Head of caudate nucleus (tissue), 42 donors: ENCODE measurements around the gene ACBD4.

Experiments
- DNase-seq, 42 donors: peaks; one replicate each; pipeline versions ENCODE4 v3.0.0 to v3.0.0-alpha.2; 2020 to 2021; ENCODE audit warnings: mixed read lengths in 7 of 42
- intact Hi-C: fragments of 100-400 bp; cut with DNase I; formaldehyde crosslinking; loops from one replicate; pipeline ENCODE4 v1.15.0; 2022

The ACBD4 gene

DNA sequence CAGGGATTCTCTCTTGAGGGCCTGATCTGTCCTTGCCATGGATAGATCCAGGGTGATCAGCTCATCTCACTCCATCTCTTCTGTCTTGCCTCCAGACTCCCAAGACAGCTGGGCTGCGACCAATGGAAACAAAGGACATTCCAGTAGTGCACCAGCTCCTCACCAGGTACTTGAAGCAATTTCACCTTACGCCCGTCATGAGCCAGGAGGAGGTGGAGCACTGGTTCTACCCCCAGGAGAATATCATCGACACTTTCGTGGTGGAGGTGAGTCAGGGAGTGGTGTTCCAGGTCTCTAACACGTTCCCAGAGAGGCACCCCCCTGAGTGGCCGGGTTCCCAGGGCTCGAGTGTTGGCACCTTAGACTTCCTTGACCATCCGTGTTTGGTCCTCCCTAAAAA, 32.6 kb upstream of the ACBD4 start:
- intact Hi-C loops = no loop called here
- no peak for DNase-seq

DNA sequence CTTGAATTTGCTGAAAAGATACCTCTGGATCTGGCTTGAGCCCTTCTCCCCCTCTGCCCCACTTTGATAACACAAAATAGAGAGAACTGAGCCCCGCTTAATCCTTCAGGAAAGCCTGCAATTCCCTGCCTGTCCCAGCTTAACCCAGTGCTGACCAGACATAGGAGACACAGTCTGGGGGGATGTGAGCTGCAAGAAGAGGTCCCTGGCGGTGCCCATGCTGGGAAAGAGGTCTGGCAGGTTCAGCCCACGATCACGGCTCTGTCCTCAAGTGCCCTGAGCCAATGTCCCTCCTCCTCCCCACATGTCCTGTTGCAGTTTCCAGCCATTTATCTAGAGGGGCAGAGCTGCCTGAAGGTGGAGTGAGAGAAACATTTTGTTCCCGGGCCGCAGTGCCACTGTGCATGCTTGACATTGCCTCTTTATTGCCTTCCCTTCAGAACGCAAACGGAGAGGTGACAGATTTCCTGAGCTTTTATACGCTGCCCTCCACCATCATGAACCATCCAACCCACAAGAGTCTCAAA, 32.2 kb upstream of the ACBD4 start:
- DNase-seq = no peak
- intact Hi-C loops = no loop called here

DNA sequence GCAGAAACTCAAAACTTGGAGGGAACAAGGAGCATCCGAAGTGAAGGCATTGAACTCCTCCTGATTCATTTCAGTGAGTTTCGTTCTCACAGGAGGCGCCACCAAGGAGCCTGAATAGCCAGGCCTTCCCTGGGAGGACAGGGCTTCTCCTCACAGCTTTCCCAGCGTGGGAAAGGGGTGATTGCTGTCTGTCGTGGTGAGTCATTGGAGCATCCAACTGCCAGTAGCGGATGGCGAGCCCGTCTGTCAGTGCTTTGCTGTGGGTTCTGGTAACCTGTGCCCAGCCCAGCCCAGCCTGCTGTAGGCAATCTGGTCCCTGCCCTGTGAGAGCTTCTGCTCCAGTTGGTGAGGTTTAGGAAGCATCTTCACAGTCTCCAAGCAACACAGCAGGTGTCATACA, 31.5 kb upstream of the ACBD4 start:
- intact Hi-C loops = no loop called here
- DNase-seq = no peak

DNA sequence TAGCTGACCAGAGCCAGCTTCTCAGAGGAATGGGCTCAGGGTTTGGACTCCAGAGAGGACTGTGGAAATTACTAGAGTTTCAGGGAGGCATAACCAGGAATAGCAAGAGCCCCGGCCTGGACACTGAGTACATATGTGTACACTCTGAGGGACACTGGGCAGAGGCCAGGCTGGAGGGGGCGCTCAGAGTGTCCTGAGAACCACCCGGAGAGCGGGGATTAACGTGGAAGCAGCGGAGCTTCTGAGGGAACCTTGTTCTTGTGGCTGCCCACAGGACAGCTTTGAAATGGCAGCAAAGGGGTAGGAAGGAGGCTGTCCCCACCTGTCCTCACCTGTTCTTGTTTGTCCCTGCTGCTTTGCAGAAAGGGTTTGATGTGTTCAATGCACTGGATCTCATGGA, 31.0 kb upstream of the ACBD4 start:
- no peak for DNase-seq
- intact Hi-C loops = no loop called here

DNA sequence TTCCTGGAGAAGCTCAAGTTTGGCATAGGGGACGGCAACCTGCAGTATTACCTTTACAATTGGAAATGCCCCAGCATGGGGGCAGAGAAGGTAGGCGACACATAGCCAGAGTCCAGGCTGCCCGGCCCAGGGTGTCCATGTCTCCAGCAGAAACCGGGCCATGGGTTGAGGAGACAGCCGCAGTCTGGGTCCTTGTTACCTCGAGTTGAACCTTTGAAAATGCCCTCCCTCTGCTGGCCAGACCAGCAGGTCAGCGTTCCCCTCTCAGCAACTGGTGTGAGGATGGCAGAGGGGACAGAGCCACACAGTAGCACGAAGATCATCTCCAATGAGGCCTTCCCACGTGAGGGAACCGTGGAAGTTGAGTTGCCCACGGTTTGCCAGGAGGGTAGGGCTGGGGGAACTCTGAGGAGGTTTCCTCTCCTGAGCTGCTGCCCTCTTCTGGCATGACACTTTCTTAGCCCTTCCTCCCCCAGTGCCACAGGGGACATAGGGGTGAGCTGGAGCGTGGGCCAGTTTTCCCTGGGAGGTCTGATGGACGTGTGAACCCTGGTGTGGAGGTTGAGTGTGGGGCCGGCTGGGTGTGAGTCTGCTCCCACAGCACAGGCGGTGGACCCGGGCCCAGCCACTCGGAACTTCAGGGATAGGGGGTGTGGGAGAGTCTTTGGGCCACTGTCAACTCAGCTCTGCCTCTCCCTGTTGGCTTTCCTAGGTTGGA, 30.4 kb upstream of the ACBD4 start:
- DNase-seq = no peak
- intact Hi-C loops = no loop called here

DNA sequence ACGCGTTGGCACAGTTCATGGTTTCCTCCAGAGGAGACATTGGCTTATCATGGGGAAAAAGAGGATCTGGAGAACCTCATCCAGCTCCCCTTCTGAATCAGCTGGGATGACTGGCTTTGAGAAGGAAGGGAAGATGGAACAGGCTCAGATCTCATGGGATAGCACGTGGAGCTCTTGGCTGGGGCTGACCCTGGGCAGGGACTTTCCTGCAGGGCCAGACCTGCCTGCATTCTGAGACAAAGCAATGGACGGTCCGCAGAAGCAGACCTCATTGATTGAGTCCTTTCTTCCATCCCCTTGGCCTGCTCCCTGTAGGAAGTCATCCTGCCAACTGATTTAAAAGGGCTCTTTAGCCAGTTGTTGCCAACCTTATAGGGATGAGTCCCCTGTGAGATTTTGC, 29.4 kb upstream of the ACBD4 start:
- DNase-seq = no peak
- intact Hi-C loops = no loop called here

DNA sequence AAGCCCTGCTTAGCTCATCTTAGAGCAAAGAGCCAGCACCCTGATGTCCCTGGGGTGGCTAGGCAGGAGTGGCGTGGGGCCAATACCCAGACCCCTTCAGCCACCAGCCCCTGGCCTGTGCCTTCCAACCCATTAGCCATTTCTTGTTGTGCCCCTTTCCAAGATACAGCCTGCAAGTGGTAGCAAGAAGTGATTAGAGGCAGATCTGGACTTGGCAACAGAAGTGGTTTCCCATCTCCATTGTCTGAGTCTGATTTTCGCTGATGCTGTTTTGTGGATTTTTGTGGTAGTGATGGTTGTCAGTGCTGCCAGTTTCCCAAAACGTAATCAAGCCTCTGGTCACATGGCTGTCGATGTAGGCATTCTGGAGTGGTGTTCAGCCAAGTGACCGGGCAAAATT, 28.9 kb upstream of the ACBD4 start:
- intact Hi-C loops = no loop called here
- DNase-seq = no peak

DNA sequence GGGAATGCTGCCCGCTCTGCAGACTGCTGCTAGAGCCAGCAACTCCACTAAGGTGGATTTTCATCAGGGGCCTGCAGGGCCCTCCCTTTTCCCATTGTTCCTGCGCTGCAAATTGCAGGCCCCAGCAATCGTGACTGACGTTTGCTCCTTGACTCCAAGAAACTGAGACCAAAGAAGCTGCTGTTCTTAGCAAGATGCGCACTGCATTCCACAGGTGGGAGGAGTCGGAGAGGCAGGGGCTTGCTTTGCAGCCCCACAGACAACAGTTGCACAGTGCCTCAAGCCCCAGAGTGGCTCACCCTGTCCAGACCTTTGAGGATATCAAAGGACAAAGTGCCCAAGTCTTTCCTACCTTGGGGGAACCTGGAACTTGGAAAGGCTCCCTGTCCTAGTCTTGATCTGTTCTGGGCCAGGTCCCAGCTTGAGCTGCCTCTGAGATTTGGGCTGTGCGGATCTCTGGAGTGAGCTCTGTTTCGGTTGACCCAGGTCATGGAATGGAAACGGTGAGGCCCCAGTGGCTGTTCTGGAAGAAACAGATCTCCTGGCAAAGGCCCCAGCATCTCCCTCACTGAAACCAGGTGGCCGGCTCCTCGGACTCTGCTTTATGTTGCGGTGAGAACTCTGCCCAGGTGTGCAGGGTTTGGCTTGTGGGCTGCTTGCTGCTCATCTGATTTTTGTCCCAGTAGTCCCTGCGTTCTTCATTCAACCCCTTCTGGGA, 28.0 kb upstream of the ACBD4 start:
- no peak for DNase-seq
- intact Hi-C loops = no loop called here

DNA sequence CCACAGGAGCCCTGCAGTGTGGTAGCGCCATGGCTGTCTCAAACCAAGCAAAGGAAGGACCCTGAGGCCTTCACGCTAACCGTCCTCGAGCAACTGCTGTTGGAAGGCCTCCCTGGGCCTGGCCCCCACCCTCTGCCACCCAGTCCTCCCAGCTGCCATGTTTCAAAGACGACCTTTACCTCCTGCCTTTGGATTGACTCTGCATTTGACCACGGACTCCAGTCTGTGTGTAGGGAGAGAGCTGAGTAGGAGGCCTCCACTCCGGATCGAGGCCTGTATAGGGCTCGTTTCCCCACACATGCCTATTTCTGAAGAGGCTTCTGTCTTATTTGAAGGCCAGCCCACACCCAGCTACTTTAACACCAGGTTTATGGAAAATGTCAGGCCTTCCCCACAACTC, 27.4 kb upstream of the ACBD4 start:
- DNase-seq = no peak

DNA sequence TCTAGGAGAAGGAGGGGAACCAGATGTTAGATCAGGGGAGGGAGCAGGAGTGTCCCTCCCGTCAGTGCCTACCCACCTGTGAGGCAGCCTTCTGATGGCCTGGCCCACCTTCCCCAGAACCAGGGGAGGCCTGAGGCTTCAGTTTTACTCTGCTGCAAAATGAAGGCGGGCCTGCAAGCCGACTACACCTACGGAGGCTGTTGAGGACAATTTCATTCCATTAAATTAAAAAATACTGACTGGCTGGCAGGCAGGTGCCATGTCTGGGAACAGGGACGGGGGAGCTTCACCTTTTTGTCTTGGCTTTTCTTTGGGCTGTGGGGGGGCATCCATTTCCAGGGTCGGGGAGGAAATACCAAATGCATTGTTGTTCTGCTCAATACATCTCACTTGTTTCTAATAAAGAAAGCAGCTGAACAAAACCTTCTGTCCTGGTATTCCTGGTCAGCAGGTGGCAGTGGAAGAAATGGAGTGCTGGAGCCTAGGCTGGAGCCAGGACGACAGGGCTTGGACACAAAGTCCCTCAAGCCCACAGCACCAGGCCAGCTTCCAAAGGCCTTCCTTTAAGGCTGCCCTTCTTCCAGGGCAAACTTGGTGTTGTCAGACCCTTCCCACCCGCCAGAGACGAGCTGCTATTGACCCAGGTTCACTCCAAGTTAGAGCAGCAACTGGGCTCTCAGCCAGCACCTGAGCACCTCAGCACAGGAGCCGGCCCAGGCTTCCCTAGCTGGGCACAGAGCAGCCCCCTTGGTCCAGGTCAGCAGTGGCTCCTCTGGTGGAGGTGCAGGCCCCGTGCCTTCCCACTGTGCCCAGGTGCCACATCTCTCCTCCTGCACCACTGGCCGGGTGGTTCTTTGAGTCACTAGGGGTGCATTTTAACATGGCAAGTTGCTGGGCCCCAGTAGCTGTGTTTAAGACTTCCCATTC, 26.6 kb upstream of the ACBD4 start:
- intact Hi-C loops = no loop called here
- DNase-seq = no peak

More for the DNA sequence above, 27.4 kb upstream of the ACBD4 start:
- intact Hi-C loops = no loop called here

DNA sequence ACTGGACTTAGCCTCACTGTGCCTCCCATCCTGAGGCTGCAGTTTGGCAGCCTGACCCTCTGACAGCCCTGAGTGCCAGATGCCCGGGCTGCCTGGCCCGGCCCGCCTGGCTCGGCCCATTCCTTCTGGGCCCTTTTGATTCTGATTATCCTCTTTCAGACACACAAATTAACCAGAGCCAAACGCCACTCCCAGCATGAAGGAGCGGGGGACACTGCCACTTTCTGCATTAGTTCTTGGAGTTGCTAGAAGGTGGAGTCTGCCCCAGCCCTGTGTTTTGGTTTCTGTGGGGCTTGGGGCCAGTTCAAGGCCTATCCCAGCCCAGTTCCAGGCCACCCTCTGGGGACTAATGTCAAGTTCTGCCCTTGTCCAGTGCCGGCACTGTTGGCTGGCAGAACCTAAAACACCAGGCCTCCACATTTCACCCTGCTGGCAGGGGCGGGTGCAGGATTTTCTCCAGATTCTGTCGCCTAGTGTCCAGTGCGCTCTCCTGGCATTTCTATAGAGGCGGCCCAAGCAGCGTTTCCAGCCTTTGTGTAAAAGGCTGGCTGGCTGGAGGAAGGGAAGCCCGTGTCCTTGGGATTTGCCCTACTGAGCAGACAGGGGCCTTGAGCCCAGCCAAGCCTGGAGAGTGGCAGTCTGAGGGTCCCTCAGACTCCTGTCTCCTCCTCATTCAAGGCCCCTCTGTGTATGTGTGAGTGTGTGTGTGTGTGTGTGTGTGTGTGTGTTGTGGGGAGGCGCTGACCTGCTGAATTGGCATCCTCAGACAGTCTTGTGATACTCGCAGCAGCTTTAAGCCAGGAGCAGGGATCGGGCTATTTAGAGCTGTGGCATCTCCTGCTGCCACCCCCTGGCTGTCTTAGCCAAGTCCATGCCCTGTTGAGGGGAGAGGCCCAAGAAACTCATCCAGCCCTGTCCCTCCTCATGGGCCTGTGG, 24.5 kb upstream of the ACBD4 start:
- intact Hi-C loops = no loop called here
- DNase-seq = peak in 23 of 42 donors; percentile 8 to 59 (median 43)

DNA sequence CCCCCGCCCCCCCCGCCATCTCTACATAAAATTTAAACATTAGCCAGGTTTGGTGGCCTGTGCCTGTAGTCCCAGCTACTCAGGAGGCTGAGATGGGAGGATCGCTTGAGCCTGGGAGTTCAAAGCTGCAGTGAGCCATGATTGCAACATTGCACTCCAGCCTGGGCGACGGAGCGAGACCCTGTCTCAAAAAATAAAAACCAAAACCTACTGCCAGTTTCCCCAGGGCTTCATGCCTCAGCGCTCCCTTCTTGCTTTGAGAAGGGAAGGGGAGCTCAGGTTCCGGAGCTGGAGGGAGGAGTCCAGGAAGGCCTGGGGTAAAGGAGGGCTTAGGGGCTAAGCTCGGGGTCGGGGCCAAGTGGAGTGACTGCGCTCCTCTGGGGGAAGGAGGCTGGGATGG, 23.6 kb upstream of the ACBD4 start:
- DNase-seq = no peak
- intact Hi-C loops = no loop called here

DNA sequence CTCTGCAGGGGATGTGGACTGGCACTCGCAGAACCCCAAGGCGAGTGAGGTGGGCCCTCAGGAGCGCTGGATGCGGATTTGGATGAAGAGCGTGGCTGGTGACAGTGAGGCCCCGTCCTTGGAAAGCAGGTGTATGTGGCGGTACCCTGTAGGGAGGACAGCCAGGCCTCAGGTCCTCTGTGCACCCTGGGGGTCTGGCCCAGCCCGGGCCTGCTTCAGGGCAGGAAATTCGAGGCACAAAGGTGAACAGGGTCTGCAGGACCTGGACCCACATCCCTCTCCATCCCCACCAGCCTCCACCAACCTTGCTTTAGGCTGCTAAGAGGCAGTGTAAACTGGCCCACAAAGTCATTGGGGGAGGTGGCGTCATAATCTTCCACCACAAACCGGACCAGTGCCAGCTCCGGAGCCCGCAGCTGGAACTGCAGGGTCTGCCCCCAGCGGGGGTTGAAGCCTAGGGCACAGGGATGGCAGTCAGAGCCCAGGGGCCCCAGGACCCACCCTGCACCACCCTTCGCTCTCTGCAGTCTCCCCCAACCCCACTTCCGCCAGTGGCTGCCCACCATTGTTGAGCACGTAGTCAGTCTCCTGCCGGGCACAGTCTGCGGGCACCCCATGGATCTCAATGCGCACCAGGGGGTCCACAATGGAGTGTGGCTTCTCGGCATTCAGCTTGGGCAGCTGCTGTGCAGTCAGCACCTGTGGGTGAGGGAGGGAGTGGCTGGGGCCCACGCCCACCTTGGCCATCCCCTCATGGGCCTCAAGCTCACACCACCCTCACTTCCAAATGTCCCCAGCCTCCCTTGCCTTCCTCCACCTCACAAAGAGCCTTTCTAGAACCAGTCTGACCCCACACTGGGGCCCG, 22.7 kb upstream of the ACBD4 start:
- DNase-seq = no peak
- intact Hi-C loops = no loop called here

DNA sequence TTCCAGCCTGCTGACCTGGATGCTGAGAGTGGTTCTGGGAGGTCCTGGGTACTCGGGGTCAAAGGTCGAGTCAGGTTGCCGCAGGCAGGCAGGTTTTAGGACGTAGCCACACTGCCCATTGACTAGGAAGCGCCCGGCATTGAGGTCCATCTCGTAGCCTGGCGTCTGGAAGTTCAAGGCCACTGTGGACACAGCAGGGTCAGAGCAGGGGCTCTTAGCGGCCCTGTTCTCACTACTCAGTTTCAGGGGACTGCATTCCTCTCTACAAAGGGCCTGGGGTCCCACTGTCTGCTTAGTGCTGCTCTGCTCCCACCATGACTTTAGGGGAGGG, 22.1 kb upstream of the ACBD4 start:
- no peak for DNase-seq
- intact Hi-C loops = no loop called here

DNA sequence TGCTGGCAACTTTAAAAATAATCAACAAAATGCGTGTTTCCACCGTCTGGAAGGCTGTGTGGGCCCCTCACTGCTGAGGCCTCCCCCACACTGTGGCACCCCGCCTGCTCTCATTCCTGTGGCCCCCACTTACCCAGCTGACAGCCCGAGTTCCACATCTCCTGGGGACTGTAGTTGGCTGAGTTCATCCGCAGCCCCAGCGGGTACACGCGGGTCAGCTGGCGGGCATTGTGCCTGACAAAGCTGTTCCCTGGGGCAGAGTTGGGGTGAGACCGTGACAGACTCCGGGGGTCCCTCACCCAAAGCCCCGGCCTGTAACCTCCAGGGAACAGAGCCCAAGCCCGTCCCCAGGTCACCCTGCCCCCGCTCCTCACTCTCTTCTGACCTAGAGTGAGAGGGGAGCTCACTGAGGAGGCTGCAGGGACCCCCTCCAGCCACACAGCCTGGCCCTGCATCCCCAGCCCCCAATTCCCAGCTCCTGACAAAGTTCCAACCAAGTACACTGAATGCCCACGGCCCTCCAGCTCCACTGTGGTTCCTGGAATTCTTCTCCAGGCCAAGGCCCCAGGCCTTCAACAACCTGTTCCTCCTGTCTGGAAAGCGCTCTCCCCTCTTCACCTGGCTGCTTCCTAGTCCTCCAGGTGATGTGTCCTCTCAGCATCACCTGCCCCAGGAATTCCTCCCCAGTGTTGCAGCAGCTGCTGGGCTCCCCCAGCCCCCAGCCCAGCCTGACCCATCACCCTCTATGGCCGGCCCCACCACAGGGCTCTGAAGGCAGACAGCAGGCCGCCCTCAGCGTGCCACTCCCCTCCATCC, 21.2 kb upstream of the ACBD4 start:
- no peak for DNase-seq
- intact Hi-C loops = no loop called here

DNA sequence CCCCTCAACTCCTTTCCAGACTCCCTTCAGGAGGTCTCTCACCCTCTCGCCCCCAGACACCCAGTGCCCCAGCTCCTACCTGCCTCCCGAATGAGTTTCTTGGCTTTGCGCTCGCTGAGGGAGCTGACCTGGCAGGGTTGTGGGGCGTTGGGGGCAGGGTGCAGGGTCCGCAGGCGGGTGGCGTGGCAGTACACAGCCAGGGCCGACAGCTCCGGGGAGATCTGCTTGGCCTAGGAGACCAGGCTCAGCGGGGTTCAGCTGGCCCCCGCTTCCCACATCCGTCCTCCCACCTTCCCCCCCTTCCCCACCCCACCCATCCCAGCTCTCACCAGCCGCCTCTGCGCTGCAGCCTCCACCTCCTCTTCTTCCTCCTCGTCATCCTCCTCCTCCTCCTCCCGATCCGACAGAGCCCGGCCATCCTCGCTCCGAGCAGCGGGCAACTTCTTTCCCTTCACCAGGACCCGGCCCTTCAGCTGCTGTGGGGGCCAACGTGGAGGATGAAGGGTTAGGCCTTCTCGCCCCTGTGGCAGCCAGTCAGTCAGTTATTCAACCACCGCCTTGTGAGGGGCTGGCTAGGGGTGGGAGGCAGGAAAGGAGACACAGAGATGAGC, 20.4 kb upstream of the ACBD4 start:
- DNase-seq = no peak
- intact Hi-C loops = no loop called here

DNA sequence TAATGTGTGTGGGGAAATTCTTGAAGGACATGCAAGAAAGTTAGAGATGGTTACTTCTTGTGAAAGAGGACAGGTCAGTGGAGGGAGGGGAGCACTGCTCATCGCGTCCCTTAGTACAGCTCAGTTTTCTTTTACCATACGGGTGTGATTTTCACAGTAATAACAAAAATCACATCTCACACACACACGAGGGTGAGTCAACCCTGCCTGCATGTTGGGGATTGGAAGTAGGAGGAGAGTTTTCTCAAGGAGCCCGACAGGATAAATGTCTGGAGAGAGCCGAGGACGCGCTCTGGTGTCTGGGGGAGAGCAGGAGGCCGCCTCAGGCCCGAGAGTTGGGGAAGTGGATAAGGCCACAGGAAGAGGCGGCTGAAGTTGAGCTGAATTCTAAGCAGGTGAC, 19.6 kb upstream of the ACBD4 start:
- intact Hi-C loops = no loop called here
- DNase-seq = peak in 12 of 42 donors; percentile 23 to 67 (median 44)
